C4-2B (cell line): ENCODE data around the gene ZNF581.

Experiments used
- ZFX ChIP-seq: fragments of 450-650 bp; IDR thresholded peaks from 2 replicates; pipeline ENCODE4 v1.6.1; 2017
- TF ChIP-seq, protein P1 (sequence below): fragments of 450-650 bp; conservative IDR thresholded peaks from 2 replicates; pipeline ENCODE4 v1.5.1; 2017; ENCODE audit warnings: mild to moderate bottlenecking

- TF ChIP-seq, protein P1, sequence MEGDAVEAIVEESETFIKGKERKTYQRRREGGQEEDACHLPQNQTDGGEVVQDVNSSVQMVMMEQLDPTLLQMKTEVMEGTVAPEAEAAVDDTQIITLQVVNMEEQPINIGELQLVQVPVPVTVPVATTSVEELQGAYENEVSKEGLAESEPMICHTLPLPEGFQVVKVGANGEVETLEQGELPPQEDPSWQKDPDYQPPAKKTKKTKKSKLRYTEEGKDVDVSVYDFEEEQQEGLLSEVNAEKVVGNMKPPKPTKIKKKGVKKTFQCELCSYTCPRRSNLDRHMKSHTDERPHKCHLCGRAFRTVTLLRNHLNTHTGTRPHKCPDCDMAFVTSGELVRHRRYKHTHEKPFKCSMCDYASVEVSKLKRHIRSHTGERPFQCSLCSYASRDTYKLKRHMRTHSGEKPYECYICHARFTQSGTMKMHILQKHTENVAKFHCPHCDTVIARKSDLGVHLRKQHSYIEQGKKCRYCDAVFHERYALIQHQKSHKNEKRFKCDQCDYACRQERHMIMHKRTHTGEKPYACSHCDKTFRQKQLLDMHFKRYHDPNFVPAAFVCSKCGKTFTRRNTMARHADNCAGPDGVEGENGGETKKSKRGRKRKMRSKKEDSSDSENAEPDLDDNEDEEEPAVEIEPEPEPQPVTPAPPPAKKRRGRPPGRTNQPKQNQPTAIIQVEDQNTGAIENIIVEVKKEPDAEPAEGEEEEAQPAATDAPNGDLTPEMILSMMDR = no peak
- TF ChIP-seq ZFX = no peak
These were observed 36.6 kb upstream of the ZNF581 start for GRCh38 chr19:55606817-55607216.
